K562 (cell line): Measurements from ENCODE around the gene KIAA0930. TPM values are rescaled to one million over a fixed set of nuclear protein-coding genes. Genes with fewer than 3 reads are reported as not detected.

Experiments
- ATF1 ChIP-seq, 2 experiments: fragments of 450-650 bp in 1 of 2; IDR thresholded peaks; 2 replicates each; pipeline ENCODE4 v1.6.1; 2016; ENCODE audit warnings: missing compliant biosample characterization in 1 of 2, missing genetic modification characterization in 1 of 2
- CTCF ChIP-seq, 3 experiments: IDR thresholded peaks in 2 of 3; conservative IDR thresholded peaks in 1 of 3; 2 replicates each; pipeline ENCODE4 v1.5.1; 2011 to 2012; ENCODE audit warnings: low read length in 3 of 3, mild to moderate bottlenecking in 3 of 3, control low read depth in 2 of 3, improper control_type of control experiment in 1 of 3, inconsistent platforms in 1 of 3, low read depth in 1 of 3, mixed read lengths in 1 of 3, moderate library complexity in 1 of 3; ENCODE audit not compliant: insufficient read depth in 2 of 3
- DEAF1 ChIP-seq: fragments of 450-650 bp; formaldehyde crosslinking; IDR thresholded peaks from 2 replicates; pipeline ENCODE4 v1.4.0; 2020; ENCODE audit warnings: mild to moderate bottlenecking, moderate library complexity
- E2F6 ChIP-seq, 2 experiments: IDR thresholded peaks; 2 replicates each; pipeline ENCODE4 v1.6.1; 2011; ENCODE audit warnings: borderline replicate concordance in 1 of 2, control low read depth in 1 of 2, low read depth in 1 of 2, low read length in 1 of 2, mild to moderate bottlenecking in 1 of 2, mixed read lengths in 1 of 2, moderate library complexity in 1 of 2; ENCODE audit not compliant: insufficient read depth in 1 of 2, insufficient read length in 1 of 2, poor library complexity in 1 of 2, severe bottlenecking in 1 of 2; ENCODE audit errors: extremely low read depth in 1 of 2
- EP400 ChIP-seq: fragments of 450-650 bp; IDR thresholded peaks from 2 replicates; pipeline ENCODE4 v1.6.1; 2017; ENCODE audit warnings: antibody characterized with exemption, mild to moderate bottlenecking, moderate library complexity
- ESRRA ChIP-seq: fragments of 450-650 bp; IDR thresholded peaks from 2 replicates; pipeline ENCODE4 v1.6.1; 2014; ENCODE audit warnings: low read depth, mild to moderate bottlenecking, moderate library complexity, borderline replicate concordance
- ETV1 ChIP-seq: fragments of 450-650 bp; conservative IDR thresholded peaks from 2 replicates; pipeline ENCODE4 v1.6.1; 2016; ENCODE audit warnings: missing genetic modification characterization, control low read depth, low read depth, missing compliant biosample characterization
- ETV5 ChIP-seq: sonication (generic); formaldehyde crosslinking; IDR thresholded peaks from 2 replicates; pipeline ENCODE4 v1.4.0; 2020; ENCODE audit warnings: low read depth, mild to moderate bottlenecking, missing genetic modification reagents
- GABPA ChIP-seq: fragments of 200-800 bp; sonication (Bioruptor generic); conservative IDR thresholded peaks from 2 replicates; pipeline ENCODE4 v1.6.1; 2016; ENCODE audit warnings: low read depth, missing genetic modification characterization, missing compliant biosample characterization
- L3MBTL2 ChIP-seq: fragments of 450-650 bp; IDR thresholded peaks from 2 replicates; pipeline ENCODE4 v1.6.1; 2016; ENCODE audit warnings: mild to moderate bottlenecking, moderate library complexity
- MNT ChIP-seq, 2 experiments: fragments of 450-650 bp; conservative IDR thresholded peaks; 2 replicates each; pipeline ENCODE4 v1.6.1; 2017; ENCODE audit warnings: mild to moderate bottlenecking in 2 of 2, moderate library complexity in 2 of 2
- NR2C2 ChIP-seq, 2 experiments: fragments of 200-800 bp in 1 of 2; sonication (Bioruptor generic) in 1 of 2; sonication (generic) in 1 of 2; formaldehyde crosslinking in 1 of 2; IDR thresholded peaks; 2 replicates each; pipeline versions ENCODE4 v1.6.1 to v1.8.0; 2016 to 2022; ENCODE audit warnings: mild to moderate bottlenecking in 1 of 2, missing compliant biosample characterization in 1 of 2, missing genetic modification characterization in 1 of 2, missing genetic modification reagents in 1 of 2
- POLR3A ChIP-seq: IDR thresholded peaks from 2 replicates; pipeline ENCODE4 v1.6.1; 2011; ENCODE audit warnings: borderline replicate concordance, mild to moderate bottlenecking, moderate library complexity; ENCODE audit not compliant: insufficient read length, insufficient read depth; ENCODE audit errors: extremely low read depth
- RAD21 ChIP-seq, 2 experiments: fragments of 250-450 bp in 1 of 2; fragments of 450-650 bp in 1 of 2; sonication (Bioruptor Pico) in 1 of 2; formaldehyde crosslinking in 1 of 2; IDR thresholded peaks in 1 of 2; conservative IDR thresholded peaks in 1 of 2; 2 replicates each; pipeline versions ENCODE4 v1.4.0 to v1.8.0; 2020 to 2022; ENCODE audit warnings: mild to moderate bottlenecking in 2 of 2, moderate library complexity in 1 of 2
- RBM15 ChIP-seq: fragments of 200-400 bp; formaldehyde crosslinking; IDR thresholded peaks from 2 replicates; pipeline ENCODE4 v1.6.1; 2018; ENCODE audit warnings: mild to moderate bottlenecking, low read length, moderate library complexity; ENCODE audit not compliant: insufficient read depth
- SMC3 ChIP-seq: conservative IDR thresholded peaks from 2 replicates; pipeline ENCODE4 v1.6.1; 2011; ENCODE audit warnings: low read depth, low read length, improper control_type of control experiment; ENCODE audit not compliant: insufficient read depth
- SPI1 ChIP-seq: IDR thresholded peaks from 2 replicates; pipeline ENCODE4 v1.6.1; 2011; ENCODE audit warnings: low read depth, low read length, control low read depth, borderline replicate concordance
- ZNF282 ChIP-seq: sonication (generic); formaldehyde crosslinking; IDR thresholded peaks from 2 replicates; pipeline ENCODE4 v1.8.1; 2023; ENCODE audit warnings: missing genetic modification reagents
- polyA plus RNA-seq, 8 experiments: library from polyadenylated mRNA; depleted of rRNA in 4 of 8; stranded (reverse) in 5 of 8; unstranded in 3 of 8; fragments of >200 nt; fragmentation: Nextera tagmentation in 2 of 8; fragmentation: Illumina TruSeq in 1 of 8; extraction: Ambion mirVana in 2 of 8; extraction: Trizol in 1 of 8; gene quantifications; 2 replicates each; pipeline versions ENCODE4 v1.2.1 to v1.2.3, GENCODE V29; 2011 to 2014; ENCODE audit warnings: inconsistent platforms in 1 of 8, missing spikeins in 1 of 8
- total RNA-seq, 7 experiments: library from RNA; depleted of rRNA in 6 of 7; stranded (reverse); fragments of >200 nt in 6 of 7; fragmentation: Illumina TruSeq in 2 of 7; extraction: Trizol in 2 of 7; gene quantifications; 2 replicates each; pipeline versions ENCODE4 v1.2.1 to v1.2.3, GENCODE V29; 2011 to 2021; ENCODE audit warnings: low replicate concordance in 1 of 7

KIAA0930 gene
- total and polyA plus RNA-seq, 9 of the 15 experiments (the other 6 are each of a cell fraction or from before 2014, with no cell fraction given), result 0.24 to 12.1 (median 6.4) TPM

- peak; percentile 93 to 95 for TF ChIP-seq MNT (conservative IDR thresholded peaks at IDR 0.05)
- TF ChIP-seq ESRRA, result 0 out of 2 replicates have a peak, but pooled peaks have one; percentile 13
- TF ChIP-seq ETV5 (CRISPR knock-in tag), result 0 out of 2 replicates have a peak, but pooled peaks have one; percentile 41
- TF ChIP-seq RAD21 (CRISPR knock-in tag; conservative IDR thresholded peaks at IDR 0.05 in 1 of 2, IDR thresholded peaks at IDR 0.05 in 1 of 2), result peak; percentile 22 to 74; a peak in 3 of 4 replicates
- no peak for TF ChIP-seq NR2C2 (CRISPR knock-in tag; IDR thresholded peaks at IDR 0.05)
- peak; percentile 48 for TF ChIP-seq NR2C2 (tag; IDR thresholded peaks at IDR 0.05)
- no peak for TF ChIP-seq RBM15
- no peak for TF ChIP-seq ATF1 (CRISPR knock-in tag; IDR thresholded peaks at IDR 0.05)
- 0 out of 2 replicates have a peak, but pooled peaks have one; percentile 33 for TF ChIP-seq ATF1 (tag; IDR thresholded peaks at IDR 0.05)
- peak; percentile 88 for TF ChIP-seq L3MBTL2
- TF ChIP-seq ZNF282 (CRISPR knock-in tag), result no peak
- TF ChIP-seq CTCF (IDR thresholded peaks at IDR 0.05 in 2 of 3, conservative IDR thresholded peaks at IDR 0.05 in 1 of 3; ENCODE audit: insufficient read depth in 2 of 3, low read depth in 1 of 3, low read length in 3 of 3), result peak; percentile 68 to 75 (median 70)
- no peak for TF ChIP-seq POLR3A
- 0 out of 2 replicates have a peak, but pooled peaks have one; percentile 14 for TF ChIP-seq SMC3
- peak; percentile 76 for TF ChIP-seq SPI1
- TF ChIP-seq DEAF1 (CRISPR knock-in tag), result 0 out of 2 replicates have a peak, but pooled peaks have one; percentile 18
- peak; percentile 78 for TF ChIP-seq ETV1 (tag)
- 0 out of 2 replicates have a peak, but pooled peaks have one; percentile 39 for TF ChIP-seq GABPA (tag)
- peak; percentile 73 to 81 for TF ChIP-seq E2F6 (IDR thresholded peaks at IDR 0.05; ENCODE audit: borderline replicate concordance in 1 of 2, extremely low read depth in 1 of 2, insufficient read depth in 1 of 2, insufficient read length in 1 of 2, low read depth in 1 of 2, low read length in 1 of 2, poor library complexity in 1 of 2, severe bottlenecking in 1 of 2)
- peak; percentile 30; the same call in 1 of the 2 replicates for TF ChIP-seq EP400
Observed at GRCh38 chr22:45263463-45264269, 23.0 kb upstream of the KIAA0930 start (continued).
